DOHH2 (cell line): Measurements from ENCODE around the gene SLC6A2.

Source experiments
- H3F3A ChIP-seq: fragments of 200-600 bp; sonication (generic), shearing (Covaris generic); 2 replicates; pipeline ENCODE4 v1.6.0; 2016; ENCODE audit warnings: antibody characterized with exemption, mild to moderate bottlenecking; ENCODE audit not compliant: control insufficient read depth, insufficient read depth
- H3K27ac ChIP-seq: fragments of 200-600 bp; sonication (generic); 2 replicates; pipeline ENCODE4 v1.5.1; 2014; ENCODE audit warnings: low read depth, mild to moderate bottlenecking, low read length, moderate library complexity
- H3K27me3 ChIP-seq: fragments of 200-600 bp; sonication (generic); 2 replicates; pipeline ENCODE4 v1.6.1; 2014; ENCODE audit warnings: mild to moderate bottlenecking, low read length, mixed read lengths; ENCODE audit not compliant: control insufficient read depth
- H3K36me3 ChIP-seq: fragments of 200-600 bp; sonication (generic); 2 replicates; pipeline ENCODE4 v1.6.1; 2014; ENCODE audit warnings: mild to moderate bottlenecking, low read length, moderate library complexity, mixed read lengths; ENCODE audit not compliant: control insufficient read depth
- H3K4me1 ChIP-seq: fragments of 200-600 bp; sonication (generic); 2 replicates; pipeline ENCODE4 v1.6.1; 2014; ENCODE audit warnings: mild to moderate bottlenecking, low read length, mixed read lengths; ENCODE audit not compliant: control insufficient read depth
- H3K4me2 ChIP-seq: fragments of 200-600 bp; sonication (generic); 2 replicates; pipeline ENCODE4 v1.6.0; 2014; ENCODE audit warnings: mild to moderate bottlenecking, low read length, moderate library complexity
- H3K4me3 ChIP-seq: fragments of 200-600 bp; sonication (generic); 2 replicates; pipeline ENCODE4 v1.5.1; 2014; ENCODE audit warnings: mild to moderate bottlenecking, low read length, mixed read lengths
- H3K79me2 ChIP-seq: fragments of 200-600 bp; sonication (generic); 2 replicates; pipeline ENCODE4 v1.6.1; 2014; ENCODE audit warnings: mild to moderate bottlenecking, low read length, mixed read lengths; ENCODE audit not compliant: control insufficient read depth
- H3K9me2 ChIP-seq: fragments of 200-600 bp; sonication (generic); replicated peaks from 2 replicates; pipeline ENCODE4 v1.6.1; 2014; ENCODE audit warnings: mild to moderate bottlenecking, low read length, mixed read lengths; ENCODE audit not compliant: control insufficient read depth
- H3K9me3 ChIP-seq: fragments of 200-600 bp; sonication (generic); 2 replicates; pipeline ENCODE4 v1.6.1; 2014; ENCODE audit warnings: antibody characterized with exemption, low read length, mixed read lengths; ENCODE audit not compliant: control insufficient read depth, insufficient read depth
- H4K20me1 ChIP-seq: fragments of 200-600 bp; sonication (generic); 2 replicates; pipeline ENCODE4 v1.6.0; 2014; ENCODE audit warnings: low read depth, mild to moderate bottlenecking, antibody characterized with exemption, low read length, moderate library complexity; ENCODE audit not compliant: control insufficient read depth, insufficient read depth
- EZH2phosphoT487 ChIP-seq: fragments of 200-600 bp; sonication (generic); IDR thresholded peaks from 2 replicates; pipeline ENCODE4 v1.6.1; 2017; ENCODE audit warnings: borderline replicate concordance, mild to moderate bottlenecking, antibody characterized with exemption, low read length, moderate library complexity, mixed read lengths
- TF ChIP-seq, protein P1 (sequence below): fragments of 200-600 bp; sonication (generic); IDR thresholded peaks from one replicate; pipeline ENCODE4 v1.5.1; 2014; ENCODE audit warnings: antibody characterized with exemption, mild to moderate bottlenecking, low read depth, low read length; ENCODE audit not compliant: poor library complexity, severe bottlenecking

Gene SLC6A2

GRCh38 chr16:55621771-55622170, 34.0 kb upstream of the SLC6A2 start:
- H3K79me2 ChIP-seq = no peaks in the 10 kb centered on the region
- H3K36me3 ChIP-seq = no peaks in the 10 kb centered on the region
- H4K20me1 ChIP-seq = no peaks in the 10 kb centered on the region
- no peaks in the 10 kb centered on the region for H3K9me2 ChIP-seq
- no peaks in the 10 kb centered on the region for H3K9me3 ChIP-seq
- no peak overlapping the region for H3K27ac ChIP-seq
- no peaks in the 10 kb centered on the region for H3K4me1 ChIP-seq
- H3K4me2 ChIP-seq = no peak overlapping the region
- TF ChIP-seq EZH2phosphoT487 = no peak
- no peaks in the 10 kb centered on the region for H3F3A ChIP-seq
- no peaks in the 10 kb centered on the region for H3K27me3 ChIP-seq
- H3K4me3 ChIP-seq = no peak overlapping the region

DNA sequence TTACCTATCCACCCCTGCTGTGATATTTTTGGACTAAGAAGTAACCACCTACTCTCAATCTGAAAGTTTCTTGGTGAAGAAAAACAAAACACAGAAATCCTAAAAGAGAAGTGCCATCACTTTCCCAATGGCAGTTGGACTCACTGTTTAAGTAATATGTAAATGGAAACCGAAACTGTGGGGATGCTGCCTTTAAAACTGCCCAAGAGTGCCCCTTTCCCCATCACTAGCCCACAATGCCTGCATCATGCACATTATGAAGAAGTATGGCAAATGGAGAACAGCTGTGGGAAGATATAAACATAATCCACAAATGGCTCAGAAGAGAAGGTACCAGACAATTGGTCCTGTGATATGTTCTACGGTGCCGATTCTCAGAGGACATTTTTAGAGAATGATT, 33.5 kb upstream of the SLC6A2 start:
- no peak for TF ChIP-seq EZH2phosphoT487
- TF ChIP-seq, protein P1, sequence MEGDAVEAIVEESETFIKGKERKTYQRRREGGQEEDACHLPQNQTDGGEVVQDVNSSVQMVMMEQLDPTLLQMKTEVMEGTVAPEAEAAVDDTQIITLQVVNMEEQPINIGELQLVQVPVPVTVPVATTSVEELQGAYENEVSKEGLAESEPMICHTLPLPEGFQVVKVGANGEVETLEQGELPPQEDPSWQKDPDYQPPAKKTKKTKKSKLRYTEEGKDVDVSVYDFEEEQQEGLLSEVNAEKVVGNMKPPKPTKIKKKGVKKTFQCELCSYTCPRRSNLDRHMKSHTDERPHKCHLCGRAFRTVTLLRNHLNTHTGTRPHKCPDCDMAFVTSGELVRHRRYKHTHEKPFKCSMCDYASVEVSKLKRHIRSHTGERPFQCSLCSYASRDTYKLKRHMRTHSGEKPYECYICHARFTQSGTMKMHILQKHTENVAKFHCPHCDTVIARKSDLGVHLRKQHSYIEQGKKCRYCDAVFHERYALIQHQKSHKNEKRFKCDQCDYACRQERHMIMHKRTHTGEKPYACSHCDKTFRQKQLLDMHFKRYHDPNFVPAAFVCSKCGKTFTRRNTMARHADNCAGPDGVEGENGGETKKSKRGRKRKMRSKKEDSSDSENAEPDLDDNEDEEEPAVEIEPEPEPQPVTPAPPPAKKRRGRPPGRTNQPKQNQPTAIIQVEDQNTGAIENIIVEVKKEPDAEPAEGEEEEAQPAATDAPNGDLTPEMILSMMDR = no peak
- Histone ChIP-seq H3K36me3 (no peaks in the 10 kb centered on the region), H3F3A (no peaks in the 10 kb centered on the region), H3K4me2 (no peak overlapping the region), H3K9me2 (no peaks in the 10 kb centered on the region), H3K4me3 (no peak overlapping the region), H3K79me2 (no peaks in the 10 kb centered on the region), H3K9me3 (no peaks in the 10 kb centered on the region), H3K4me1 (no peaks in the 10 kb centered on the region), H3K27ac (no peak overlapping the region), H3K27me3 (no peaks in the 10 kb centered on the region), H4K20me1 (no peaks in the 10 kb centered on the region)

GRCh38 chr16:55622930-55623561, 32.7 kb upstream of the SLC6A2 start:
- no peak for TF ChIP-seq EZH2phosphoT487
- TF ChIP-seq, protein P1 = peak; percentile 21
- Histone ChIP-seq H4K20me1 (no peaks in the 10 kb centered on the region), H3K9me2 (no peaks in the 10 kb centered on the region), H3K4me2 (no peak overlapping the region), H3K9me3 (no peaks in the 10 kb centered on the region), H3K4me1 (no peaks in the 10 kb centered on the region), H3K79me2 (no peaks in the 10 kb centered on the region), H3F3A (no peaks in the 10 kb centered on the region), H3K36me3 (no peaks in the 10 kb centered on the region), H3K4me3 (no peak overlapping the region), H3K27ac (no peak overlapping the region), H3K27me3 (no peaks in the 10 kb centered on the region)

DNA sequence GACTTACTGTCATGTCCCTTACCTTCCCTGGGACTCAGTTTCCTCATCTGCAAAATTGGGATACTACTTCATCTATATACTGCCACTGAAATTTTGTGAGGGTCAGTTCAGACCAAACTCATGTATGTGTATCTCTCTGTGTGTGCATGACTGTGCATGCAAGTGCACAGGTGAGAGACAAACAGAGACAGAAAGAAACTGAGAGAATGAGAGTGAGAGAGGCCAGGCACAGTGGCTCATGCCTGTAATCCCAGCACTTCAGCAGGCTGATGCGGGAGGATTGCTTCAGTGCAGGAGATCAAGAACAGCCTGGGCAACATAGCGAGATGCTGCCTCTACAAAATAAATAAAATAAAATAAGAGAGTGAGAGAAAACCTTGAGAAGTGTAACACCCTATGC, 32.1 kb upstream of the SLC6A2 start:
- H3K27ac ChIP-seq = no peak overlapping the region
- TF ChIP-seq, protein P1 = no peak
- no peak for TF ChIP-seq EZH2phosphoT487
- H3K9me2 ChIP-seq = no peaks in the 10 kb centered on the region
- H3K4me2 ChIP-seq = no peak overlapping the region
- H3K27me3 ChIP-seq = no peaks in the 10 kb centered on the region
- no peaks in the 10 kb centered on the region for H3F3A ChIP-seq
- H3K4me3 ChIP-seq = no peak overlapping the region
- no peaks in the 10 kb centered on the region for H3K36me3 ChIP-seq
- no peaks in the 10 kb centered on the region for H4K20me1 ChIP-seq
- no peaks in the 10 kb centered on the region for H3K4me1 ChIP-seq
- no peaks in the 10 kb centered on the region for H3K79me2 ChIP-seq
- H3K9me3 ChIP-seq = no peaks in the 10 kb centered on the region
